Activated CD4-positive, alpha-beta T cell treated with anti-CD3 and anti-CD28 coated beads for 24 hours (primary cell): ENCODE measurements around the gene SMG1.
"Not testable (repeated sequence)": the region's sequence is repeated elsewhere in the genome, so short reads cannot be mapped to it uniquely, and the experiment has no call there.

Source experiments
- DNase-seq, 2 donors: peaks; one replicate each; pipeline ENCODE4 v3.0.0-alpha.2; 2020; ENCODE audit warnings: low read depth in 2 of 2

The SMG1 gene

GRCh38 chr16:18933501-18933900 is 7.3 kb upstream of the SMG1 start:
- DNase-seq = no peak

GRCh38 chr16:18932243-18932987 is 6.2 kb upstream of the SMG1 start:
- no peak for DNase-seq

GRCh38 chr16:18931756-18932155 is 5.5 kb upstream of the SMG1 start:
- DNase-seq = no peak

GRCh38 chr16:18930095-18930494 is 3.9 kb upstream of the SMG1 start:
- not testable (repeated sequence) for DNase-seq

GRCh38 chr16:18928073-18928472 is 1.9 kb upstream of the SMG1 start:
- not testable (repeated sequence) for DNase-seq

GRCh38 chr16:18925215-18925985 is 808 bp downstream of the SMG1 start:
- peak; percentile 33 to 36 for DNase-seq

- DNase-seq = not testable (repeated sequence)
Measured at GRCh38 chr16:18923935-18924334, 2.3 kb downstream of the SMG1 start.

- not testable (repeated sequence) for DNase-seq
Measured at GRCh38 chr16:18923124-18923523, 3.1 kb downstream of the SMG1 start.

- DNase-seq = not testable (repeated sequence)
Measured at GRCh38 chr16:18909585-18909984, 16.6 kb downstream of the SMG1 start.

GRCh38 chr16:18908716-18909115 is 17.5 kb downstream of the SMG1 start:
- DNase-seq = not testable (repeated sequence)

- DNase-seq = not testable (repeated sequence)
Measured at GRCh38 chr16:18902778-18903177, 23.4 kb downstream of the SMG1 start.

GRCh38 chr16:18902044-18902443 is 24.2 kb downstream of the SMG1 start:
- DNase-seq = not testable (repeated sequence)

- not testable (repeated sequence) for DNase-seq
Measured at GRCh38 chr16:18901194-18901593, 25.0 kb downstream of the SMG1 start.

- not testable (repeated sequence) for DNase-seq
Measured at GRCh38 chr16:18884456-18884855, 41.8 kb downstream of the SMG1 start.

GRCh38 chr16:18877734-18878133 is 48.5 kb downstream of the SMG1 start:
- DNase-seq = not testable (repeated sequence)

- not testable (repeated sequence) for DNase-seq
Measured at GRCh38 chr16:18877259-18877658, 48.9 kb downstream of the SMG1 start.

GRCh38 chr16:18876301-18876700 is 49.9 kb downstream of the SMG1 start:
- DNase-seq = not testable (repeated sequence)

GRCh38 chr16:18869043-18869771 is 57.0 kb downstream of the SMG1 start:
- DNase-seq = not testable (repeated sequence)

- not testable (repeated sequence) for DNase-seq
Measured at GRCh38 chr16:18866277-18866823, 59.9 kb downstream of the SMG1 start.

GRCh38 chr16:18862891-18863290 is 63.3 kb downstream of the SMG1 start:
- not testable (repeated sequence) for DNase-seq

GRCh38 chr16:18855196-18855595 is 71.0 kb downstream of the SMG1 start:
- no peak for DNase-seq

- DNase-seq = no peak
Measured at GRCh38 chr16:18853694-18854093, 72.5 kb downstream of the SMG1 start.
